Measurements from ENCODE around the gene NFASC. TPM values are rescaled to one million over a fixed set of nuclear protein-coding genes. Genes with fewer than 3 reads are reported as not detected.

The NFASC gene
- total RNA-seq, 1 donor from 2014 or later = 3.8 TPM

- H3K27me3 Mint-ChIP-seq (ENCODE audit: unreplicated experiment) = peaks cover 9% of the 10 kb centered on the region
- no peaks in the 10 kb centered on the region for H3K36me3 Mint-ChIP-seq (ENCODE audit: low read depth, unreplicated experiment)
- no peaks in the 10 kb centered on the region for H3K9me3 Mint-ChIP-seq (ENCODE audit: unreplicated experiment)
- DNase-seq (ENCODE audit: low spot score) = peak; percentile 87
- H3K4me3 Mint-ChIP-seq (ENCODE audit: unreplicated experiment) = no peak overlapping the region
- H3K4me1 Mint-ChIP-seq (ENCODE audit: unreplicated experiment) = no peaks in the 10 kb centered on the region
- TF ChIP-seq CTCF (IDR thresholded peaks at IDR 0.05; ENCODE audit: unreplicated experiment) = peak; percentile 89
- no peak overlapping the region for H3K27ac Mint-ChIP-seq (ENCODE audit: unreplicated experiment)
These were observed 191.0 kb downstream of the NFASC start for GRCh38 chr1:205061665-205062069.

- Mint-ChIP-seq H3K27ac (ENCODE audit: unreplicated experiment) (no peak overlapping the region), H3K36me3 (ENCODE audit: low read depth, unreplicated experiment) (no peaks in the 10 kb centered on the region), H3K27me3 (ENCODE audit: unreplicated experiment) (peaks cover 9% of the 10 kb centered on the region), H3K4me3 (ENCODE audit: unreplicated experiment) (no peak overlapping the region), H3K9me3 (ENCODE audit: unreplicated experiment) (no peaks in the 10 kb centered on the region), H3K4me1 (ENCODE audit: unreplicated experiment) (no peaks in the 10 kb centered on the region)
- no peak for DNase-seq (ENCODE audit: low spot score)
- TF ChIP-seq CTCF (IDR thresholded peaks at IDR 0.05; ENCODE audit: unreplicated experiment) = no peak
These were observed 191.7 kb downstream of the NFASC start for GRCh38 chr1:205062319-205062718.

GRCh38 chr1:205062895-205063294 lies 192.2 kb downstream of the NFASC start:
- Mint-ChIP-seq H3K4me3 (ENCODE audit: unreplicated experiment) (no peak overlapping the region), H3K27me3 (ENCODE audit: unreplicated experiment) (peaks cover 9% of the 10 kb centered on the region), H3K4me1 (ENCODE audit: unreplicated experiment) (no peaks in the 10 kb centered on the region), H3K9me3 (ENCODE audit: unreplicated experiment) (no peaks in the 10 kb centered on the region), H3K36me3 (ENCODE audit: low read depth, unreplicated experiment) (no peaks in the 10 kb centered on the region), H3K27ac (ENCODE audit: unreplicated experiment) (no peak overlapping the region)
- TF ChIP-seq CTCF (IDR thresholded peaks at IDR 0.05; ENCODE audit: unreplicated experiment) = no peak
- DNase-seq (ENCODE audit: low spot score) = no peak

- Mint-ChIP-seq H3K36me3 (ENCODE audit: low read depth, unreplicated experiment) (no peaks in the 10 kb centered on the region), H3K27me3 (ENCODE audit: unreplicated experiment) (peaks cover 9% of the 10 kb centered on the region), H3K9me3 (ENCODE audit: unreplicated experiment) (no peaks in the 10 kb centered on the region), H3K27ac (ENCODE audit: unreplicated experiment) (no peak overlapping the region), H3K4me3 (ENCODE audit: unreplicated experiment) (no peak overlapping the region), H3K4me1 (ENCODE audit: unreplicated experiment) (no peaks in the 10 kb centered on the region)
- no peak for TF ChIP-seq CTCF (IDR thresholded peaks at IDR 0.05; ENCODE audit: unreplicated experiment)
- no peak for DNase-seq (ENCODE audit: low spot score)
These were observed 193.6 kb downstream of the NFASC start for GRCh38 chr1:205064301-205064700.

GRCh38 chr1:205064741-205065316 lies 194.2 kb downstream of the NFASC start:
- Mint-ChIP-seq H3K27ac (ENCODE audit: unreplicated experiment) (no peak overlapping the region), H3K27me3 (ENCODE audit: unreplicated experiment) (peaks cover 9% of the 10 kb centered on the region), H3K9me3 (ENCODE audit: unreplicated experiment) (no peaks in the 10 kb centered on the region), H3K36me3 (ENCODE audit: low read depth, unreplicated experiment) (no peaks in the 10 kb centered on the region), H3K4me3 (ENCODE audit: unreplicated experiment) (no peak overlapping the region), H3K4me1 (ENCODE audit: unreplicated experiment) (no peaks in the 10 kb centered on the region)
- no peak for TF ChIP-seq CTCF (IDR thresholded peaks at IDR 0.05; ENCODE audit: unreplicated experiment)
- no peak for DNase-seq (ENCODE audit: low spot score)

All from endothelial cell (in vitro differentiated cells).